ENCODE measurements around the gene CDS2.

- TF ChIP-seq ZC3H4 (CRISPR knock-in tag; IDR thresholded peaks at IDR 0.05; ENCODE audit: borderline replicate concordance) = no peak
- TF ChIP-seq FOXJ3 (CRISPR knock-in tag; IDR thresholded peaks at IDR 0.05; ENCODE audit: borderline replicate concordance) = no peak
- no peak for TF ChIP-seq CBX2 (IDR thresholded peaks at IDR 0.05; ENCODE audit: low read depth, low read length)
- no peak for TF ChIP-seq CBX2 (CRISPR knock-in tag; IDR thresholded peaks at IDR 0.05; ENCODE audit: low read depth)
- no peak for TF ChIP-seq PRDM10 (CRISPR knock-in tag; IDR thresholded peaks at IDR 0.05; ENCODE audit: low read depth)
- no peak; a peak in 1 of 4 replicates for TF ChIP-seq POLR2A (IDR thresholded peaks at IDR 0.05; ENCODE audit: insufficient read depth in 1 of 2, low read depth in 2 of 2, low read length in 2 of 2)
- TF ChIP-seq CTCF (CRISPR knock-in tag; IDR thresholded peaks at IDR 0.05) = no peak
- no peak for TF ChIP-seq ZNF326 (CRISPR knock-in tag; IDR thresholded peaks at IDR 0.05; ENCODE audit: borderline replicate concordance)
- TF ChIP-seq ATF7 (IDR thresholded peaks at IDR 0.05) = no peak
- no peak for TF ChIP-seq ATF7 (CRISPR knock-in tag; IDR thresholded peaks at IDR 0.05)
- TF ChIP-seq CBX5 (CRISPR knock-in tag; IDR thresholded peaks at IDR 0.05; ENCODE audit: borderline replicate concordance) = no peak; the same call in 1 of the 2 replicates
- TF ChIP-seq CEBPG (CRISPR knock-in tag; IDR thresholded peaks at IDR 0.05) = no peak
- TF ChIP-seq ZNF12 (CRISPR knock-in tag; IDR thresholded peaks at IDR 0.05) = no peak
Observed at GRCh38 chr20:5127859-5128424, 1.1 kb downstream of the CDS2 start.

Measured in HepG2 (cell line).